A549 (cell line): ENCODE data around the gene PTPRCAP. TPM values are rescaled to one million over a fixed set of nuclear protein-coding genes. Genes with fewer than 3 reads are reported as not detected.

Source experiments
- ATAC-seq, 2 experiments: fragments of 200-7000 bp in 1 of 2; fragments of >200 bp in 1 of 2; cut with Nextera tagmentation in 1 of 2; cut with Tn5 transposase in 1 of 2; 3 replicates each; pipeline versions ENCODE4 v1.8.0 to v1.9.1; 2018 to 2020; ENCODE audit warnings: mild to moderate bottlenecking in 1 of 2, moderate library complexity in 1 of 2
- CTCF ChIA-PET: fragments of 300-600 bp; sonication (Branson Sonifier 250); formaldehyde crosslinking; extraction: SDS; loops from one replicate; lab custom pipeline; 2021; ENCODE audit warnings: antibody characterized with exemption, inconsistent platforms; lab: Yijun Ruan, JAX
- POLR2A ChIA-PET: fragments of 350-600 bp; formaldehyde crosslinking; extraction: SDS; loops from one replicate; lab custom pipeline; 2021; ENCODE audit warnings: antibody characterized with exemption, inconsistent platforms; lab: Yijun Ruan, JAX
- DNase-seq, 2 experiments: peaks; one replicate each; pipeline versions ENCODE4 v3.0.0 to v3.0.0-alpha.2; 2011 to 2016; ENCODE audit warnings: low read depth in 1 of 2, low spot score in 1 of 2
- FAIRE-seq: peaks from 2 replicates; lab custom pipeline; 2011; peaks lifted over from hg19 to GRCh38; lab: Jason Lieb, UNC
- H3K27ac ChIP-seq, 2 experiments: fragments of >200 bp; sonication (Bioruptor Twin); formaldehyde crosslinking; 3 replicates each; pipeline ENCODE4 v1.5.1; 2016 to 2017
- H3K4me1 ChIP-seq: fragments of >200 bp; sonication (Bioruptor Twin); formaldehyde crosslinking; 3 replicates; pipeline ENCODE4 v1.6.1; 2016
- H3K4me2 ChIP-seq: fragments of >200 bp; sonication (Bioruptor Twin); formaldehyde crosslinking; 3 replicates; pipeline ENCODE4 v1.6.1; 2016
- H3K4me3 ChIP-seq: fragments of >200 bp; sonication (Bioruptor Twin); formaldehyde crosslinking; 3 replicates; pipeline ENCODE4 v1.5.1; 2016
- H3K9me3 ChIP-seq: fragments of >200 bp; sonication (Bioruptor Twin); formaldehyde crosslinking; 3 replicates; pipeline ENCODE4 v1.6.1; 2016
- BHLHE40 ChIP-seq: IDR thresholded peaks from 2 replicates; pipeline ENCODE4 v1.6.1; 2012; ENCODE audit warnings: low read depth, low read length, inconsistent platforms
- CBX2 ChIP-seq: fragments of 200-600 bp; sonication (generic); IDR thresholded peaks from 2 replicates; pipeline ENCODE4 v1.6.1; 2016; ENCODE audit warnings: low read depth, mild to moderate bottlenecking, borderline replicate concordance
- CBX8 ChIP-seq: fragments of 200-600 bp; sonication (generic); IDR thresholded peaks from 2 replicates; pipeline ENCODE4 v1.6.1; 2016
- CEBPB ChIP-seq, 2 experiments: fragments of >200 bp in 1 of 2; sonication (Bioruptor Twin) in 1 of 2; formaldehyde crosslinking in 1 of 2; IDR thresholded peaks; 2 replicates each; pipeline ENCODE4 v1.6.1; 2012 to 2016
- CHD2 ChIP-seq: fragments of 150-350 bp; IDR thresholded peaks from 2 replicates; pipeline ENCODE4 v1.6.1; 2014; ENCODE audit warnings: low read length; ENCODE audit not compliant: partially characterized antibody
- EHF ChIP-seq: fragments of 250-450 bp; sonication (Bioruptor Pico); IDR thresholded peaks from 2 replicates; pipeline ENCODE4 v1.5.0; 2020; ENCODE audit warnings: mild to moderate bottlenecking
- ELK1 ChIP-seq: fragments of 150-350 bp; IDR thresholded peaks from 2 replicates; pipeline ENCODE4 v1.6.1; 2014; ENCODE audit warnings: low read depth, mild to moderate bottlenecking, low read length
- FOSL2 ChIP-seq, 2 experiments: fragments of 450-650 bp in 1 of 2; fragments of >200 bp in 1 of 2; sonication (Bioruptor Twin) in 1 of 2; formaldehyde crosslinking; IDR thresholded peaks; 2 replicates each; pipeline versions ENCODE4 v1.5.0 to v1.6.1; 2016 to 2020; ENCODE audit warnings: mild to moderate bottlenecking in 1 of 2, moderate library complexity in 1 of 2
- HOXA7 ChIP-seq: fragments of 250-450 bp; sonication (Bioruptor Pico); IDR thresholded peaks from 2 replicates; pipeline ENCODE4 v1.5.0; 2020; ENCODE audit warnings: mild to moderate bottlenecking, moderate library complexity
- HOXB13 ChIP-seq: fragments of 250-450 bp; sonication (Bioruptor Pico); IDR thresholded peaks from 2 replicates; pipeline ENCODE4 v1.5.0; 2020; ENCODE audit warnings: low read depth, mild to moderate bottlenecking, moderate library complexity
- JUNB ChIP-seq: fragments of >200 bp; sonication (Bioruptor Twin); formaldehyde crosslinking; IDR thresholded peaks from 2 replicates; pipeline ENCODE4 v1.6.1; 2016
- KDM5A ChIP-seq: fragments of 200-600 bp; sonication (generic); IDR thresholded peaks from 2 replicates; pipeline ENCODE4 v1.6.1; 2016; ENCODE audit warnings: antibody characterized with exemption, mild to moderate bottlenecking
- MAFK ChIP-seq: fragments of 450-650 bp; IDR thresholded peaks from 2 replicates; pipeline ENCODE4 v1.6.1; 2014; ENCODE audit not compliant: partially characterized antibody
- MYC ChIP-seq: IDR thresholded peaks from 2 replicates; pipeline ENCODE4 v1.6.1; 2012; ENCODE audit warnings: mild to moderate bottlenecking, inconsistent platforms, low read length, improper control_type of control experiment, borderline replicate concordance
- NPAS2 ChIP-seq: fragments of 250-450 bp; sonication (Bioruptor Pico); IDR thresholded peaks from 2 replicates; pipeline ENCODE4 v1.8.0; 2022; ENCODE audit warnings: mild to moderate bottlenecking, moderate library complexity, borderline replicate concordance
- PBX3 ChIP-seq: IDR thresholded peaks from 2 replicates; pipeline ENCODE4 v1.6.1; 2012
- POLR2A ChIP-seq: IDR thresholded peaks from 2 replicates; pipeline ENCODE4 v1.6.1; 2012; ENCODE audit warnings: mild to moderate bottlenecking, low read length
- POLR2AphosphoS2 ChIP-seq: conservative IDR thresholded peaks from 2 replicates; pipeline ENCODE4 v1.6.1; 2012; ENCODE audit warnings: low read length, improper control_type of control experiment, inconsistent platforms
- RCOR1 ChIP-seq: fragments of 150-350 bp; IDR thresholded peaks from 2 replicates; pipeline ENCODE4 v1.6.1; 2014; ENCODE audit warnings: antibody characterized with exemption, low read length, low read depth
- REST ChIP-seq: fragments of 200-600 bp; sonication (generic); IDR thresholded peaks from 2 replicates; pipeline ENCODE4 v1.6.1; 2016; ENCODE audit warnings: antibody characterized with exemption, mild to moderate bottlenecking, moderate library complexity
- SMC3 ChIP-seq: fragments of >200 bp; sonication (Bioruptor Twin); formaldehyde crosslinking; IDR thresholded peaks from 3 replicates; pipeline ENCODE4 v1.6.1; 2018; ENCODE audit warnings: inconsistent platforms
- TFCP2L1 ChIP-seq: fragments of 250-450 bp; sonication (Bioruptor Pico); IDR thresholded peaks from 2 replicates; pipeline ENCODE4 v1.5.0; 2021; ENCODE audit warnings: mild to moderate bottlenecking
- USF2 ChIP-seq: fragments of 450-650 bp; IDR thresholded peaks from 2 replicates; pipeline ENCODE4 v1.6.1; 2014; ENCODE audit warnings: antibody characterized with exemption
- ZC3H11A ChIP-seq: fragments of 450-650 bp; IDR thresholded peaks from 2 replicates; pipeline ENCODE4 v1.6.1; 2014; ENCODE audit warnings: antibody characterized with exemption, mild to moderate bottlenecking
- ZSCAN20 ChIP-seq: fragments of 250-450 bp; sonication (Bioruptor Pico); IDR thresholded peaks from 2 replicates; pipeline ENCODE4 v1.8.0; 2022; ENCODE audit warnings: mild to moderate bottlenecking, moderate library complexity
- WGBS: methylation state at CpG from one replicate; pipeline ENCODE4 v1.1.6; 2017; ENCODE audit errors: missing lambda C conversion rate; 5-methylcytosine and 5-hydroxymethylcytosine counted together
- polyA plus RNA-seq, 4 experiments: library from polyadenylated mRNA; depleted of rRNA in 3 of 4; stranded (reverse); fragments of >200 nt; fragmentation: RNase III in 1 of 4; extraction: RNeasy Plus Mini Kit Qiagen cat#74134 plus additional on column Dnase treatment in 1 of 4; gene quantifications; 2 replicates in 3 of 4; 3 replicates in 1 of 4; pipeline ENCODE4 v1.2.3, GENCODE V29; 2011 to 2017

Gene PTPRCAP
- polyA plus RNA-seq, 2 of the 4 experiments (the other 2 are of a cell fraction) = 0.34 to 0.56 TPM

GRCh38 chr11:67450796-67451657 is 13.5 kb upstream of the PTPRCAP start:
- H3K27ac ChIP-seq = no peak overlapping the region
- no peak for TF ChIP-seq ZC3H11A
- no peak for TF ChIP-seq HOXB13 (CRISPR knock-in tag)
- no peak for TF ChIP-seq CBX8
- TF ChIP-seq USF2 = no peak
- TF ChIP-seq MYC = no peak
- no peak for TF ChIP-seq ZSCAN20 (CRISPR knock-in tag)
- TF ChIP-seq JUNB = no peak
- no peak for TF ChIP-seq PBX3
- no peak for TF ChIP-seq NPAS2 (CRISPR knock-in tag)
- TF ChIP-seq POLR2A = no peak
- TF ChIP-seq RCOR1 = no peak
- no peak for TF ChIP-seq FOSL2 (IDR thresholded peaks at IDR 0.05)
- no peak for TF ChIP-seq FOSL2 (CRISPR knock-in tag; IDR thresholded peaks at IDR 0.05)
- TF ChIP-seq, all 56 proteins: peak for 0
- no peak overlapping the region for H3K4me3 ChIP-seq
- POLR2A ChIA-PET = no interaction called here
- CTCF ChIA-PET = interaction anchor here (0.6 to 2.5 kb wide), 7 partner anchors 10 to 68 kb away, joined by 3 to 12 read pairs (median 4); no protein-coding TSS in a partner anchor
- H3K9me3 ChIP-seq = no peaks in the 10 kb centered on the region
- ATAC-seq (peak in 1 of 2 experiments; percentile 9; a peak in 1 of 6 replicates), DNase-seq (no peak), FAIRE-seq (no peak)
- no peak overlapping the region for H3K4me2 ChIP-seq
- no peaks in the 10 kb centered on the region for H3K4me1 ChIP-seq
- 87% methylated on average over 25 of the region's 25 CpGs for WGBS

GRCh38 chr11:67449116-67449844 is 11.8 kb upstream of the PTPRCAP start:
- no peak overlapping the region for H3K27ac ChIP-seq
- H3K4me2 ChIP-seq = no peak overlapping the region
- POLR2A ChIA-PET = no interaction called here
- peaks cover 4% of the 10 kb centered on the region; the same call in 2 of the 3 replicates for H3K4me1 ChIP-seq
- H3K4me3 ChIP-seq = no peak overlapping the region
- CTCF ChIA-PET = interaction anchor here (0.6 to 2.1 kb wide), 5 partner anchors 10 to 1738 kb away, joined by 3 to 11 read pairs (median 3); no protein-coding TSS in a partner anchor
- WGBS = 81% methylated on average over 9 of the region's 9 CpGs
- DNase-seq (no peak), ATAC-seq (no peak)
- TF ChIP-seq CEBPB (IDR thresholded peaks at IDR 0.05) = no peak
- no peak for TF ChIP-seq EHF (CRISPR knock-in tag)
- TF ChIP-seq MAFK = peak; percentile 71
- TF ChIP-seq, all 56 proteins: peak for 1
- FAIRE-seq = no peak
- H3K9me3 ChIP-seq = no peaks in the 10 kb centered on the region

GRCh38 chr11:67448220-67448609 is 10.7 kb upstream of the PTPRCAP start:
- no peaks in the 10 kb centered on the region for H3K9me3 ChIP-seq
- TF ChIP-seq CHD2 (no peak), TFCP2L1 (CRISPR knock-in tag) (no peak), ELK1 (no peak), KDM5A (no peak), BHLHE40 (no peak), REST (no peak), HOXA7 (CRISPR knock-in tag) (no peak), SMC3 (no peak), POLR2AphosphoS2 (no peak), CBX2 (no peak)
- TF ChIP-seq, all 56 proteins: peak for 0
- no peak overlapping the region for H3K4me3 ChIP-seq
- FAIRE-seq = no peak
- 82% methylated on average over 7 of the region's 7 CpGs for WGBS
- H3K27ac ChIP-seq = no peak overlapping the region
- ChIA-PET CTCF (interaction anchor here (2.1 kb wide), 1 partner anchor 11 kb away, joined by 11 read pairs; no protein-coding TSS in a partner anchor), POLR2A (no interaction called here)
- peaks cover 8% of the 10 kb centered on the region; the same call in 2 of the 3 replicates for H3K4me1 ChIP-seq
- DNase-seq = no peak
- no peak overlapping the region for H3K4me2 ChIP-seq
- ATAC-seq = no peak
